Neural cell (in vitro differentiated cells): Measurements from ENCODE around the gene PRM2. TPM values are rescaled to one million over a fixed set of nuclear protein-coding genes. Genes with fewer than 3 reads are reported as not detected.

ENCODE experiments used
- H2AFZ ChIP-seq: fragments of 200-600, 300-800 bp; sonication (generic), shearing (Covaris generic); 2 replicates; pipeline ENCODE4 v1.6.0; 2014; ENCODE audit warnings: low read depth, mild to moderate bottlenecking, antibody characterized with exemption, low read length, moderate library complexity
- H3F3A ChIP-seq: fragments of 200-600 bp; shearing (Covaris generic); 2 replicates; pipeline ENCODE4 v1.6.1; 2016; ENCODE audit warnings: mild to moderate bottlenecking, moderate library complexity, mixed read lengths, antibody characterized with exemption, low read length; ENCODE audit not compliant: insufficient read depth, poor library complexity, severe bottlenecking
- H3K27ac ChIP-seq: fragments of 200-600, 300-800 bp; sonication (generic), shearing (Covaris generic); 2 replicates; pipeline ENCODE4 v1.5.1; 2014; ENCODE audit warnings: mild to moderate bottlenecking, low read length, moderate library complexity
- H3K27me3 ChIP-seq: fragments of 300-800, 200-600 bp; sonication (generic), shearing (Covaris generic); 2 replicates; pipeline ENCODE4 v1.6.0; 2014; ENCODE audit warnings: mild to moderate bottlenecking, low read depth, low read length, moderate library complexity; ENCODE audit not compliant: insufficient read depth
- H3K36me3 ChIP-seq: fragments of 300-800, 200-600 bp; sonication (generic), shearing (Covaris generic); 2 replicates; pipeline ENCODE4 v1.5.1; 2014; ENCODE audit warnings: mild to moderate bottlenecking, antibody characterized with exemption, low read length, moderate library complexity; ENCODE audit not compliant: insufficient read depth
- H3K4me2 ChIP-seq: fragments of 300-800, 200-600 bp; sonication (generic), shearing (Covaris generic); 2 replicates; pipeline ENCODE4 v1.6.0; 2014; ENCODE audit warnings: mild to moderate bottlenecking, low read length
- H3K4me3 ChIP-seq: fragments of 300-800, 200-600 bp; sonication (generic), shearing (Covaris generic); 2 replicates; pipeline ENCODE4 v1.5.1; 2014; ENCODE audit warnings: mild to moderate bottlenecking, low read length, moderate library complexity
- H3K79me2 ChIP-seq: fragments of 200-600 bp; shearing (Covaris generic); replicated peaks from 2 replicates; pipeline ENCODE4 v1.6.0; 2014; ENCODE audit warnings: mild to moderate bottlenecking, low read length, moderate library complexity; ENCODE audit not compliant: insufficient read depth
- H3K9ac ChIP-seq: fragments of 300-800, 200-600 bp; sonication (generic), shearing (Covaris generic); 2 replicates; pipeline ENCODE4 v1.6.1; 2016; ENCODE audit warnings: mild to moderate bottlenecking, low read length, mixed read lengths
- H3K9me2 ChIP-seq: fragments of 200-600 bp; shearing (Covaris generic); 2 replicates; pipeline ENCODE4 v1.6.1; 2016; ENCODE audit warnings: mild to moderate bottlenecking, low read length, mixed read lengths; ENCODE audit not compliant: insufficient read depth
- H3K9me3 ChIP-seq: fragments of 200-600, 300-800 bp; sonication (generic), shearing (Covaris generic); 2 replicates; pipeline ENCODE4 v1.6.1; 2016; ENCODE audit warnings: mild to moderate bottlenecking, mixed run types, low read length, moderate library complexity, mixed read lengths
- H4K20me1 ChIP-seq: fragments of 200-600 bp; shearing (Covaris generic); 2 replicates; pipeline ENCODE4 v1.6.1; 2016; ENCODE audit warnings: mild to moderate bottlenecking, mixed run types; ENCODE audit not compliant: insufficient read depth
- EP300 ChIP-seq: fragments of 450-650 bp; conservative IDR thresholded peaks from 2 replicates; pipeline ENCODE4 v1.6.1; 2014; ENCODE audit warnings: antibody characterized with exemption, mild to moderate bottlenecking, moderate library complexity; ENCODE audit not compliant: poor library complexity, severe bottlenecking
- EZH2 ChIP-seq: fragments of 200-600, 300-800 bp; shearing (Covaris generic), sonication (generic); IDR thresholded peaks from 2 replicates; pipeline ENCODE4 v1.6.1; 2014; ENCODE audit warnings: antibody characterized with exemption, low read length, borderline replicate concordance, mild to moderate bottlenecking; ENCODE audit not compliant: insufficient read depth, poor library complexity, severe bottlenecking
- MXI1 ChIP-seq: fragments of 450-650 bp; conservative IDR thresholded peaks from 2 replicates; pipeline ENCODE4 v1.6.1; 2014; ENCODE audit warnings: antibody characterized with exemption, mild to moderate bottlenecking; ENCODE audit not compliant: poor library complexity, severe bottlenecking
- POLR2AphosphoS5 ChIP-seq: IDR thresholded peaks from 2 replicates; pipeline ENCODE4 v1.6.1; 2012
- RAD21 ChIP-seq: fragments of 450-650 bp; conservative IDR thresholded peaks from 2 replicates; pipeline ENCODE4 v1.6.1; 2014; ENCODE audit warnings: antibody characterized with exemption, mild to moderate bottlenecking, moderate library complexity
- SMC3 ChIP-seq: fragments of 450-650 bp; conservative IDR thresholded peaks from 2 replicates; pipeline ENCODE4 v1.6.1; 2014; ENCODE audit warnings: antibody characterized with exemption, mild to moderate bottlenecking, moderate library complexity; ENCODE audit not compliant: poor library complexity
- TAF1 ChIP-seq: IDR thresholded peaks from 2 replicates; pipeline ENCODE4 v1.6.1; 2012; ENCODE audit warnings: low read depth
- polyA plus RNA-seq: library from polyadenylated mRNA; depleted of rRNA; stranded (reverse); fragments of >200 nt; gene quantifications from 2 replicates; pipeline ENCODE4 v1.2.3, GENCODE V29; 2014
- TF ChIP-seq, protein P1 (sequence below): fragments of 450-650 bp; IDR thresholded peaks from 2 replicates; pipeline ENCODE4 v1.5.1; 2014; ENCODE audit warnings: antibody characterized with exemption, mild to moderate bottlenecking, moderate library complexity; ENCODE audit not compliant: poor library complexity, severe bottlenecking
- TF ChIP-seq, protein P2 (sequence below): IDR thresholded peaks from 2 replicates; pipeline ENCODE4 v1.6.1; 2012; ENCODE audit warnings: borderline replicate concordance

PRM2 gene
- polyA plus RNA-seq, 1 donor from 2014 or later = not detected

DNA sequence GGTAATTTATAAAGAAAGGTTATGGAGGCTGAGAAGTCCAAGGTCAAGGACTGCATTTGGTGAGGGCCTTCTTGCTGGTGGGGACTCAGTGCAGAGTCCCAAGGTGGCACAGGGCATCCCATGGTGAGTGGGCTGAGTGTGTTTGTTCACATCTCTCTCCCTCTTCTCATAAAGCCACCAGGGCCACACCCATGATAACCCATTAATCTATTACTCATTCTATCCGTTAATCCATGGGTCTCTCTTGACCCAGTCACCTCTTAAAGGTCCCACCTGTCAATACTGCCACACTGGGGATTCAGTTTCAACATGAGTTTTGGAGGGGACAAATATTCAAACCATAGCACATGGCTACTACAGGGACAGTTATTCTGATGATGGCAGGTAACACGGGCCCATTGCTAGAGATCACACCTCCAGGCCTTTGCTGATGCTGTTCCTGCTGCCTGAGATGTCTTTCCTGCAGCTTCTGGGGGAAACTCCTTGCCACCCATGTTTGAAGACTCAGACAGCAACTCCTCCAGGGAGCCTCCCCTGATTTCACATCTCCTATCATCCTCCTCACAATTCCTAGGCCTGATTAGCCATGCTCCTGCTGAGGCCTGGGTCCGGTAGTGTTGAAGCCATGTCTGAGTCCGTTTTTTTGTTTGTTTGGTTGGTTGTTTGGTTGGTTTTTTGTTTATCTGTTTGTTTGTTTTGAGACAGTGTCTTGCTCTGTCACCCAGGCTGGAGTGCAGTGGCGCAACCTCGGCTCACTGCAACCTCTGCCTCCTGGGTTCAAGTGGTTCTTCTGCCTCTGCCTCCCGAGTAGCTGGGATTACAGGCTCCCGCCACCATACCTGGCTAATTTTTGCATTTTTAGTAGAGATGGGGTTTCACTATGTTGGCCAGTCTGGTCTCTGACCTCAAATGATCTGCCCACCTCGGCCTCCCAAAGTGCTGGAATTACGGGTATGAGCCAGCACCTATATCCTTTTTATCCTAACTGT, 36.3 kb downstream of the PRM2 start:
- H3K9me3 ChIP-seq = no peaks in the 10 kb centered on the region
- no peak overlapping the region for H3K27ac ChIP-seq
- TF ChIP-seq SMC3 = no peak
- TF ChIP-seq EZH2 = no peak
- TF ChIP-seq MXI1 = no peak
- no peak for TF ChIP-seq EP300
- TF ChIP-seq, protein P1, sequence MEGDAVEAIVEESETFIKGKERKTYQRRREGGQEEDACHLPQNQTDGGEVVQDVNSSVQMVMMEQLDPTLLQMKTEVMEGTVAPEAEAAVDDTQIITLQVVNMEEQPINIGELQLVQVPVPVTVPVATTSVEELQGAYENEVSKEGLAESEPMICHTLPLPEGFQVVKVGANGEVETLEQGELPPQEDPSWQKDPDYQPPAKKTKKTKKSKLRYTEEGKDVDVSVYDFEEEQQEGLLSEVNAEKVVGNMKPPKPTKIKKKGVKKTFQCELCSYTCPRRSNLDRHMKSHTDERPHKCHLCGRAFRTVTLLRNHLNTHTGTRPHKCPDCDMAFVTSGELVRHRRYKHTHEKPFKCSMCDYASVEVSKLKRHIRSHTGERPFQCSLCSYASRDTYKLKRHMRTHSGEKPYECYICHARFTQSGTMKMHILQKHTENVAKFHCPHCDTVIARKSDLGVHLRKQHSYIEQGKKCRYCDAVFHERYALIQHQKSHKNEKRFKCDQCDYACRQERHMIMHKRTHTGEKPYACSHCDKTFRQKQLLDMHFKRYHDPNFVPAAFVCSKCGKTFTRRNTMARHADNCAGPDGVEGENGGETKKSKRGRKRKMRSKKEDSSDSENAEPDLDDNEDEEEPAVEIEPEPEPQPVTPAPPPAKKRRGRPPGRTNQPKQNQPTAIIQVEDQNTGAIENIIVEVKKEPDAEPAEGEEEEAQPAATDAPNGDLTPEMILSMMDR = no peak
- no peak for TF ChIP-seq RAD21
- TF ChIP-seq TAF1 = no peak
- TF ChIP-seq, protein P2, sequence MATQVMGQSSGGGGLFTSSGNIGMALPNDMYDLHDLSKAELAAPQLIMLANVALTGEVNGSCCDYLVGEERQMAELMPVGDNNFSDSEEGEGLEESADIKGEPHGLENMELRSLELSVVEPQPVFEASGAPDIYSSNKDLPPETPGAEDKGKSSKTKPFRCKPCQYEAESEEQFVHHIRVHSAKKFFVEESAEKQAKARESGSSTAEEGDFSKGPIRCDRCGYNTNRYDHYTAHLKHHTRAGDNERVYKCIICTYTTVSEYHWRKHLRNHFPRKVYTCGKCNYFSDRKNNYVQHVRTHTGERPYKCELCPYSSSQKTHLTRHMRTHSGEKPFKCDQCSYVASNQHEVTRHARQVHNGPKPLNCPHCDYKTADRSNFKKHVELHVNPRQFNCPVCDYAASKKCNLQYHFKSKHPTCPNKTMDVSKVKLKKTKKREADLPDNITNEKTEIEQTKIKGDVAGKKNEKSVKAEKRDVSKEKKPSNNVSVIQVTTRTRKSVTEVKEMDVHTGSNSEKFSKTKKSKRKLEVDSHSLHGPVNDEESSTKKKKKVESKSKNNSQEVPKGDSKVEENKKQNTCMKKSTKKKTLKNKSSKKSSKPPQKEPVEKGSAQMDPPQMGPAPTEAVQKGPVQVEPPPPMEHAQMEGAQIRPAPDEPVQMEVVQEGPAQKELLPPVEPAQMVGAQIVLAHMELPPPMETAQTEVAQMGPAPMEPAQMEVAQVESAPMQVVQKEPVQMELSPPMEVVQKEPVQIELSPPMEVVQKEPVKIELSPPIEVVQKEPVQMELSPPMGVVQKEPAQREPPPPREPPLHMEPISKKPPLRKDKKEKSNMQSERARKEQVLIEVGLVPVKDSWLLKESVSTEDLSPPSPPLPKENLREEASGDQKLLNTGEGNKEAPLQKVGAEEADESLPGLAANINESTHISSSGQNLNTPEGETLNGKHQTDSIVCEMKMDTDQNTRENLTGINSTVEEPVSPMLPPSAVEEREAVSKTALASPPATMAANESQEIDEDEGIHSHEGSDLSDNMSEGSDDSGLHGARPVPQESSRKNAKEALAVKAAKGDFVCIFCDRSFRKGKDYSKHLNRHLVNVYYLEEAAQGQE = no peak
- no peak for TF ChIP-seq POLR2AphosphoS5

DNA sequence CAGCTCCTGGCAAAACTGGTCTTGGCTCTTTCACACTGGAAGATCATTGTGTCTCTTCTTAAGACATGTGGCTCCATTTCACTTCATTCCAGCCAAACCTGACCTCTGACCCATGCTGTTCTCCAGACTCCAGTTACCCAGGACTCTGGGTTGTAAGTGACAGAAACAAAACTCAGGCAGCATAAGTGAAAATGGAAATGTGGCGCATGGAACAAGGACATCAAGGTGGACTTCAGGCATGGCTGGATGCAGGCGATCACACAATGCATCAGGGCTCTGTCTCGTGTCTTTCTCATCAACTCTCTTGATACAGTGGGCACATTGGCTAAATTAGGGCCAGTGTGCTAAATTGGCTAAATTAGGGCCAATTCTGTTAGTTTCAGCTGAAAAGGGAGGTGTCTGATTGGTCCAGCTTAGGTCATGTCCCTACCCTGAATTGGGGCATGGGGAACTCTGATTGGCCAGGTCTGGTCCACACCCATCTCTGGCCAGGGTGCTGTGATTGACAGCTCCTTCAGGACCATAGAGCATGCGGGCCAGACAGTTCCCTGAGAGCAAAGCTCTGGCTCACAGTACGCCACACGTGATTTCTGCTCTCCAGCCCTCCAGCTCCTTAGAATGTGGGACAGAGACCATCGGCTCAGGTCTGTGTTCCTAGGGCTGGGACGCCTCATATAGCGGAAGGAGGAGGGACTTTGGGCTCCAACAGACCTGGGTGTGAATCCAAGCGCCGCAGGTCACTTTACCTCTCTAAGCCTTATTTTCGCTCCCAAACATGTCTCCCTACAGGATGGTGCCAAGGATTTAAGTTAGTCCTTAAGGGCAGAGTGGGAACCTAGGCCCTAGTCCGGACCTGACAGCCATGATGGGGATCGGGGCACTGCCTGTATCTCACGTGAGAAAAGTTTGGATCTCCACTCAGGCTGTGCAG, 37.7 kb downstream of the PRM2 start:
- Histone ChIP-seq H3K9me2 (no peaks in the 10 kb centered on the region), H3K27me3 (no peaks in the 10 kb centered on the region), H2AFZ (no peak overlapping the region), H3K79me2 (no peaks in the 10 kb centered on the region), H3F3A (no peaks in the 10 kb centered on the region), H3K9me3 (no peaks in the 10 kb centered on the region), H3K4me3 (no peak overlapping the region), H3K9ac (no peak overlapping the region), H3K27ac (no peak overlapping the region), H3K36me3 (no peaks in the 10 kb centered on the region), H4K20me1 (no peaks in the 10 kb centered on the region), H3K4me2 (no peak overlapping the region)
- TF ChIP-seq, protein P1 = no peak
- TF ChIP-seq POLR2AphosphoS5 = no peak
- TF ChIP-seq TAF1 = no peak
- TF ChIP-seq EP300 = no peak
- TF ChIP-seq, protein P2 = no peak
- TF ChIP-seq RAD21 = no peak
- TF ChIP-seq SMC3 = no peak
- no peak for TF ChIP-seq MXI1
- no peak for TF ChIP-seq EZH2

More for the DNA sequence above, 36.3 kb downstream of the PRM2 start:
- Histone ChIP-seq H3K36me3 (no peaks in the 10 kb centered on the region), H3K4me2 (no peak overlapping the region), H3K4me3 (no peak overlapping the region), H3K27me3 (no peaks in the 10 kb centered on the region), H4K20me1 (no peaks in the 10 kb centered on the region), H2AFZ (no peak overlapping the region), H3K9me2 (no peaks in the 10 kb centered on the region), H3K79me2 (no peaks in the 10 kb centered on the region), H3F3A (no peaks in the 10 kb centered on the region), H3K9ac (no peak overlapping the region)
